H9 (cell line): ENCODE data around the gene DHH. TPM values are rescaled to one million over a fixed set of nuclear protein-coding genes. Genes with fewer than 3 reads are reported as not detected.

Source experiments
- DNase-seq: peaks from one replicate; pipeline ENCODE4 v3.0.0-alpha.2; 2017
- H2AFZ ChIP-seq: one replicate; pipeline ENCODE4 v1.6.1; 2013; ENCODE audit warnings: mild to moderate bottlenecking, low read length, control low read depth, moderate library complexity
- H2AK5ac ChIP-seq: 2 replicates; pipeline ENCODE4 v1.6.1; 2013; ENCODE audit warnings: low read length, control low read depth, mixed read lengths; ENCODE audit not compliant: insufficient read length
- H2BK120ac ChIP-seq: one replicate; pipeline ENCODE4 v1.6.1; 2013; ENCODE audit warnings: low read depth, mild to moderate bottlenecking, low read length, control low read depth, inconsistent platforms; ENCODE audit not compliant: poor library complexity, severe bottlenecking
- H2BK12ac ChIP-seq: 2 replicates; pipeline ENCODE4 v1.6.1; 2013; ENCODE audit warnings: low read length, control low read depth, mixed read lengths, low read depth; ENCODE audit not compliant: insufficient read length
- H2BK15ac ChIP-seq: 2 replicates; pipeline ENCODE4 v1.6.1; 2013; ENCODE audit warnings: low read depth, low read length, control low read depth
- H2BK20ac ChIP-seq: one replicate; pipeline ENCODE4 v1.6.1; 2013; ENCODE audit warnings: low read depth, mild to moderate bottlenecking, low read length, control low read depth, inconsistent platforms; ENCODE audit not compliant: poor library complexity, severe bottlenecking
- H2BK5ac ChIP-seq: 2 replicates; pipeline ENCODE4 v1.6.1; 2013; ENCODE audit warnings: low read length, control low read depth, mixed read lengths; ENCODE audit not compliant: insufficient read length
- H3K14ac ChIP-seq: 2 replicates; pipeline ENCODE4 v1.6.1; 2013; ENCODE audit warnings: low read length, control low read depth; ENCODE audit not compliant: insufficient read depth
- H3K18ac ChIP-seq: 2 replicates; pipeline ENCODE4 v1.6.1; 2013; ENCODE audit warnings: low read depth, mild to moderate bottlenecking, mixed read lengths, low read length, control low read depth; ENCODE audit not compliant: insufficient read length
- H3K23ac ChIP-seq: 2 replicates; pipeline ENCODE4 v1.6.1; 2013; ENCODE audit warnings: low read length, control low read depth, mixed read lengths, low read depth; ENCODE audit not compliant: insufficient read length
- H3K23me2 ChIP-seq: 2 replicates; pipeline ENCODE4 v1.6.1; 2013; ENCODE audit warnings: low read depth, mild to moderate bottlenecking, mixed read lengths, low read length, control low read depth; ENCODE audit not compliant: insufficient read length, poor library complexity, severe bottlenecking
- H3K27ac ChIP-seq: 2 replicates; pipeline ENCODE4 v1.5.1; 2013; ENCODE audit warnings: low read length, control low read depth, mixed read lengths, low read depth; ENCODE audit not compliant: insufficient read length
- H3K27me3 ChIP-seq: 2 replicates; pipeline ENCODE4 v1.6.1; 2013; ENCODE audit warnings: low read length, control low read depth, inconsistent platforms; ENCODE audit not compliant: insufficient read depth
- H3K4ac ChIP-seq: 2 replicates; pipeline ENCODE4 v1.6.1; 2013; ENCODE audit warnings: low read depth, mild to moderate bottlenecking, control low read depth, inconsistent platforms, low read length, moderate library complexity
- H3K4me1 ChIP-seq: 2 replicates; pipeline ENCODE4 v1.6.1; 2013; ENCODE audit warnings: low read length, control low read depth, inconsistent platforms; ENCODE audit not compliant: insufficient read depth
- H3K4me2 ChIP-seq: 2 replicates; pipeline ENCODE4 v1.6.1; 2013; ENCODE audit warnings: low read length, control low read depth, mixed read lengths; ENCODE audit not compliant: insufficient read length, insufficient read depth
- H3K56ac ChIP-seq: 2 replicates; pipeline ENCODE4 v1.6.1; 2013; ENCODE audit warnings: low read depth, mild to moderate bottlenecking, mixed read lengths, low read length, control low read depth; ENCODE audit not compliant: insufficient read length
- H3K79me1 ChIP-seq: 2 replicates; pipeline ENCODE4 v1.6.1; 2013; ENCODE audit warnings: low read depth, mild to moderate bottlenecking, moderate library complexity, low read length, control low read depth, inconsistent platforms; ENCODE audit not compliant: insufficient read depth, poor library complexity, severe bottlenecking
- H3K79me2 ChIP-seq: 2 replicates; pipeline ENCODE4 v1.6.1; 2013; ENCODE audit warnings: low read length, control low read depth, inconsistent platforms; ENCODE audit not compliant: insufficient read depth
- H3K9ac ChIP-seq: 2 replicates; pipeline ENCODE4 v1.6.1; 2013; ENCODE audit warnings: low read length, control low read depth, mixed read lengths; ENCODE audit not compliant: insufficient read length; ENCODE audit errors: extremely low read depth
- H3K9me3 ChIP-seq: one replicate; pipeline ENCODE4 v1.6.1; 2013; ENCODE audit warnings: low read depth, low read length, inconsistent platforms; ENCODE audit not compliant: control insufficient read depth
- H3T11ph ChIP-seq: one replicate; pipeline ENCODE4 v1.6.1; 2013; ENCODE audit warnings: mild to moderate bottlenecking, low read length, control low read depth, inconsistent platforms
- H4K20me1 ChIP-seq: one replicate; pipeline ENCODE4 v1.6.1; 2013; ENCODE audit not compliant: control insufficient read depth, insufficient read length, insufficient read depth
- H4K5ac ChIP-seq: 2 replicates; pipeline ENCODE4 v1.6.1; 2013; ENCODE audit warnings: low read depth, mild to moderate bottlenecking, mixed read lengths, low read length, control low read depth; ENCODE audit not compliant: insufficient read length
- H4K8ac ChIP-seq: replicated peaks from 2 replicates; pipeline ENCODE4 v1.6.1; 2013; ENCODE audit warnings: low read length, control low read depth, mixed read lengths, low read depth; ENCODE audit not compliant: insufficient read length
- H4K91ac ChIP-seq: 2 replicates; pipeline ENCODE4 v1.6.1; 2013; ENCODE audit warnings: low read depth, mild to moderate bottlenecking, moderate library complexity, mixed read lengths, low read length, control low read depth; ENCODE audit not compliant: insufficient read length
- H3K27ac Mint-ChIP-seq, 3 experiments: 2 replicates in 2 of 3; 3 replicates in 1 of 3; pipeline ENCODE4 v1.8.0; 2020 to 2021; ENCODE audit warnings: mixed read lengths in 3 of 3, mild to moderate bottlenecking in 1 of 3, moderate library complexity in 1 of 3
- H3K27me3 Mint-ChIP-seq: 2 replicates; pipeline ENCODE4 v1.8.0; 2021; ENCODE audit warnings: low read depth, mild to moderate bottlenecking, moderate library complexity, mixed read lengths
- H3K36me3 Mint-ChIP-seq, 3 experiments: 2 replicates in 2 of 3; 3 replicates in 1 of 3; pipeline ENCODE4 v1.8.0; 2020 to 2021; ENCODE audit warnings: low read depth in 3 of 3, mixed read lengths in 3 of 3; ENCODE audit not compliant: insufficient read depth in 1 of 3
- H3K4me1 Mint-ChIP-seq, 2 experiments: 2 replicates each; pipeline ENCODE4 v1.8.0; 2020; ENCODE audit warnings: mixed read lengths in 2 of 2
- H3K4me3 Mint-ChIP-seq, 2 experiments: 2 replicates in 1 of 2; 3 replicates in 1 of 2; pipeline ENCODE4 v1.8.0; 2020 to 2021; ENCODE audit warnings: mild to moderate bottlenecking in 2 of 2, mixed read lengths in 2 of 2, moderate library complexity in 1 of 2
- H3K9me3 Mint-ChIP-seq, 2 experiments: 2 replicates in 1 of 2; 3 replicates in 1 of 2; pipeline ENCODE4 v1.8.0; 2020; ENCODE audit warnings: mild to moderate bottlenecking in 2 of 2, mixed read lengths in 2 of 2, moderate library complexity in 1 of 2
- CTCF ChIP-seq: fragments of 200-600 bp; sonication (generic); conservative IDR thresholded peaks from 3 replicates; pipeline ENCODE4 v1.8.0; 2021; ENCODE audit warnings: antibody characterized with exemption, mild to moderate bottlenecking
- WGBS: extraction: QIAGEN DNeasy Blood & Tissue Kit; methylation state at CpG from one replicate; pipeline ENCODE4 v1.1.7; 2013; ENCODE audit warnings: missing lambda C conversion rate, low lambda C conversion rate, mixed read lengths; ENCODE audit not compliant: insufficient read length; ENCODE audit errors: extremely low coverage; 5-methylcytosine and 5-hydroxymethylcytosine counted together
- total RNA-seq: library from RNA; stranded (reverse); gene quantifications from 2 replicates; pipeline ENCODE4 v1.2.1, GENCODE V29; 2021

The DHH gene
- total RNA-seq, 1 experiment from 2014 or later: 0.20 TPM

GRCh38 chr12:49133014-49133413, 38.4 kb upstream of the DHH start:
- Histone ChIP-seq H3K79me2 (no peaks in the 10 kb centered on the region; the same call in 1 of the 2 replicates), H3K27me3 (no peaks in the 10 kb centered on the region), H4K20me1 (no peaks in the 10 kb centered on the region), H4K91ac (no peak overlapping the region), H3K18ac (no peak overlapping the region), H2BK5ac (no peak overlapping the region), H3K4ac (no peak overlapping the region), H4K8ac (no peak overlapping the region), H3K4me2 (no peak overlapping the region), H3K9me3 (no peaks in the 10 kb centered on the region), H3K23me2 (peaks cover 8% of the 10 kb centered on the region), H3K56ac (no peak overlapping the region), H3K14ac (no peak overlapping the region), H2BK15ac (no peak overlapping the region), H2AFZ (no peak overlapping the region), H3T11ph (no peak overlapping the region), H4K5ac (no peak overlapping the region), H2BK120ac (no peak overlapping the region), H3K23ac (no peak overlapping the region), H3K4me1 (peaks cover 2% of the 10 kb centered on the region; the same call in 1 of the 2 replicates), H2AK5ac (no peak overlapping the region), H3K27ac (no peak overlapping the region), H3K79me1 (peaks cover 3% of the 10 kb centered on the region), H2BK20ac (no peak overlapping the region), H3K9ac (no peak overlapping the region), H2BK12ac (no peak overlapping the region)
- no CpG with 5 or more reads among the region's 5 CpGs for WGBS
- no peak overlapping the region for H3K4me3 Mint-ChIP-seq
- 0 out of 5 replicates have a peak, but pooled peaks cover 0 to 3% of the 10 kb centered on the region in 2 experiments for H3K9me3 Mint-ChIP-seq
- H3K36me3 Mint-ChIP-seq: peaks cover 24 to 32% (median 30%) of the 10 kb centered on the region in 3 experiments
- no peak overlapping the region for H3K27ac Mint-ChIP-seq
- DNase-seq: no peak
- no peaks in the 10 kb centered on the region; the same call in 1 of the 2 replicates for H3K27me3 Mint-ChIP-seq
- TF ChIP-seq CTCF: no peak
- peaks cover 15 to 24% of the 10 kb centered on the region in 2 experiments for H3K4me1 Mint-ChIP-seq
